ENCODE measurements around the gene RTN1.
A peak's percentile ranks its signal among the peaks of the same experiment; 100 is the strongest.

The RTN1 gene

DNA sequence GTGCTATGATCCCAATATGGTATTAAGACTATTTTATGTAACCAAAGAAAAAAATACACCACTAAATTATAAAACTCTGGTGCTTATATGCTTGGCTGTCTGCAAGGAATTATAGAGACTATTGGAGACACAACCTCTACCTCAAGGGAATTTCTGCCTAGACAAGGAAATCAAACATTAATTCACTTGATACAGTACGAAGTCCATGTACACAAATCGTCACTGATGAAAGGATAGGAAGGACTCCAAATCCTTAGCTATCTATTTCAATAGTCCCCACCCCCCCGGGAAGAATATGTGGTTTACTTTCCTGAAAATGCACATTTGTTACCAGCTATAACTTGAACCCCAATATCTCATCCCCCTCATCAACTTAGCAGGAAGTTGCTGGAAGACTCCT, 21.9 kb downstream of the RTN1 start:
- DNase-seq = no peak

DNA sequence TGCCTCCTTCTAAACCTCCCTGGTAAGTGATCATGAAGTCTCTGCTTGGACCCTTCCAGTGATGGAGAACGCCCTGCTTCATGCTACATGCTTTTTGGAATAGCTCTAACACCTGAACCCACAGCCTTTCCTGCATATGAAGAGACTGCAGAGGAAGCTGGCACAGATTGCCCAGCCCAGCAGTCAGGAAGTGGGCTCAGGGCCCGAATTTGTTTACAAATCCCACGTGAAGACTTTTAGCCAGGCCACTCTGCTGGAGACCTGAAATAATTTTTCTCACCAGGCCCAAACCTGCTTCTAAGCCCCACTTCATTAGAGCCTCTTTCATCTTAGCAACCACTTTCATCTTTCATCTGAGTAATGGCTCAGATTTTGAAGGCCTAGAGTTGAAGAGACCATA, 22.9 kb downstream of the RTN1 start:
- no peak for DNase-seq

DNA sequence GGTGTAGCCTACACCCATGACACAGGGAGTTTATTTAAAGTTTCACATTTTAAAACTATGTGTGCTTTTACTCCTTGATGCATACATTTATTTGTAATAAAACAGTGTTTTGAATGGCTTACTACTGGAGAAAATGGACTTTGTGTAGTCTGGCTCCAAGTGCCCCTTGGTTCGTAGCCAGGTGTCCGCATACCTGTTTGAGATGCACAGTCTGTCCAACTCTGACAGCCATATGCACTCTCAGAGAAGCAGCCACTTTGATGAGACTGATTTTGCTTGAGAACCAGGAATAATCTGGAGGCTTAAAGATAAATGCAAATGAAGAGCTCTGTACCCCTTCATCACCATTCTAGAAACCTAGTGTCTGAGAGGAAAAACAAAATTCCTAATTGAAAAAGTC, 24.0 kb downstream of the RTN1 start:
- DNase-seq = no peak

DNA sequence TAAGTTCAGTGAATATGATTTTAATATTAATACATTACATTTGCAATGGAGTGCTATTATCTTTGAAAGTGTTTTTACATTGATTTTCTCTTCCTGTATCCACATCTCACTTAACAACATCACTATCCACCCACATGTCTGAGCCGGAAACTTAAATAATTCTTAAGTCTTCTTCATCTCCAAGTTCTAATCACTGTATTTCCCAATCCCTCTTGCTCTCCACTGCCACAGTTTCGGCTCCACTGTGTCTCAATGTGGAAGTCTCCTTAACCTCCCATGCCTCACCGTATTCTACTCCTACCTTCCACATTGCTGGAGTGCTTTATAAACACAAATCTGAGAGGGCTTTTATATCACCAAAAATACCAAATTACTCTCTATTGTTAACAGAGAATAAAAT, 25.3 kb downstream of the RTN1 start:
- no peak for DNase-seq

DNA sequence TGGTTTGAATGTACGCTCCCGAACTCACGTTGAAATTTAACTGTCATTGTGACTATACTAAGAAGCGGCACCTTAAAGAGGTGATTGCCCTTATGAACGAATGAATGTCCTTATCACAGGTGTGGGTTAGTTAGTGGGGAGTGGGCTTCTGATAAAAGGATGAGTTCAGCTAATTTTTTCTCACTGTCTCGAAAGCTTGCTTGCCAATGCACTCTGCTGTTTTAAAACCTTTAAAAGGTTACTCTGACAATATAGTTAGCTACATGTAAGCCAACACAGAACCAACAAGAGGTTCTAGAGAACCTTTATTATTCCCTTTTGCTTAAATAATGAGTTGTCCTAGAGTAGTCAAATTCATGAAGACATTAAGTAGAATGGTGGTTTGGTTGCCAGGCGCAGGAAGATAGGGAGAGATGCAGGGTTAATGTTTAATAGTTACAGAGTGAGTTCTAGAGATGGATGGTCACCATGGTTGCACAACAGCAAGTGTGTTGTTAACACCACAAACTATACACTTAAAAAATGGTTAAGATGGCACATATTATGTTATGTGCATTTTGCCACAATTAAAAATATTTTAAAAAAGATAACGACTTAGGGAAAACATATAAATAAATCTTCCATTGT, 26.3 kb downstream of the RTN1 start:
- no peak for DNase-seq

DNA sequence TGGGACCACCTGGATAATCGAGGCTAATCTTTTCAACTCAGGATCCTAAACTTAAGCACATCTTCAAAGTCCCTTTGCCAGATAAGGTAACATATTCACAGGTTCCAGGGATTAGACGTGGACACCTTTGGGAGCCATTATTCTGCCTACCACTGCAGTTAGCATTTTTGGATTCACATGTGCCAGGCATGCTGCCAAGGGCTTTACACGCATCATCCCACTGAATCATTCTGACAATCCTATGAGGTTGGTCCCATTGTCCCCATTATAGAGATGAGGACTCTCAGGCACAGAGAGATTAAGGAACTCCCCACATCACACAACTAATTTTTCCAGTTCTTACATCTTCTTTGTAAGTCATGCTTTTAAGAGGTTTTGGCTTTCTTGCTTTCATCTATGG, 34.5 kb downstream of the RTN1 start:
- no peak for DNase-seq

DNA sequence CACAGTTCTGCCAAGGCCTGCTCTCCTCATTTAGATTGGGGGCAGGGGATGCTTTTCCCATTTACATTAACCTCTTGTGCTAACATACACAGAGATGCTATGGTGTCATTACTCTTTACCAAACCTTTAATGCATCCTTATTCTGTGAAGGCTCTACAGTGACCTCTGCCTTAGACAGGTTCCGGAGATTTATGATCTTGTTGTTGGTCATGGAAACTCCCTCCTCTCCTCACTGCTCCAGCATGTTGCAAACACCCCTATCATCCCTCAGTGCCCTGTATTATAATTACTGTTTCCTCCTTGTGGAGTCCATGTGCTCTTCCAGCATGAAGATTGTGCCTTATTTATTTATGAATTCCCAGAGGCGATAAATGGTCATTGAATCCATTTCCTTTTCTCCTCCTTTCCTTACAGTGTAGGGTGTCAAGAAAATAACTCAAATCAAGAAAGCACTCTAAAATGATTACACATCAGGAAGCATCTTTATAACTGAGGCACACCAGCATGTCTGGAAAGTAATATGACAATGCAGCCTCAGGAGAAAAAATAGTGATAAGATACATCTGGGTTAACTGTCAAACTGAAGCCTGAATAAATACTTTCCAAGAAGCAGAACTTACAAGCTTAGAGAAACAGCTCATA, 37.8 kb downstream of the RTN1 start:
- no peak for DNase-seq

DNA sequence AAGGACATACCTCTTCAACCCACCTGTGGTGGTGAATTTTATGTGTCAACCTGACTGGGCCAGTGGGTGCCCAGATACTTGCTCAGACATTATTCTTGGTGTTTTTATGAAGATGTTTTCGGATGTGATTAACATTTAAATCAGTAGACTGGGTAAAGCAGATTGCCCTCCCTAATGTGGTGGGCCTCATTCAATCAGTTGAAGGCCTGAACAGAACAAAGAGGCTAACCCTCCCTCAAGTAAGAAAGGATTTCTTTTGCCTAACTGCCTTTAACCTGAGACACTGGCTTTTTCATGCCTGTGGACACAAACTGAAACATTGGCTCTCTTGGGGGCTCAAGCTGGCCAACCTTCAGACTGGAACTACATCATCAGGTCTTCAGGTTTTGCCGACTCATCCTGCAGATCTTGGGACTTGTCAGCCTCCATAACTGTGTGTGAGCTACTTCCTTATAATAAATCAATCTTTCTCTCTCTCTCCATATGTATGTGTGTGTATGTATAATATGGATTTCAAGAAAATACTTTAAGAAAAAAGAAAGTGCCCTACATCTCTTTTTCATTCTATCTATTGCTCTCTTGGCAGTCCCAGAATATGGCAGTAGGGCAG, 39.4 kb downstream of the RTN1 start:
- DNase-seq = no peak

DNA sequence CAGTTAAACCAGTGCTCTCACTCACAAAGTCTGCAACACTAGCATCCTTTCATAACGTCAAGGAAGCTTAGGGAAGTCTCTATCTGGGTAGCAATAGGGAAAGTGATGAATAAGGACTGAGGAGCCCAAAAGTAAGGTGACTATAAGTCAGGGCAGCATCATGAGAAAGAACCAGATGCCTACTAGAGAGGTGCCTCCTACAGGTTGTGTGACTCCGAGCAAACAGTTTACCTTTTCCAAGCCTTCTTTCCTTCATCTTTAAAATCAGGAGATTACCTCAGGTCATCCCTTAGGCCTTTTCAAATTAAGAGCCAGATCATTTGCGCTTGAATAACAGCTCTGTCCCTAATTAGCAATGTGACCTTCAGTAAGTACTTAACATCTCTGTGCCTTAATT, 40.2 kb downstream of the RTN1 start:
- no peak for DNase-seq

DNA sequence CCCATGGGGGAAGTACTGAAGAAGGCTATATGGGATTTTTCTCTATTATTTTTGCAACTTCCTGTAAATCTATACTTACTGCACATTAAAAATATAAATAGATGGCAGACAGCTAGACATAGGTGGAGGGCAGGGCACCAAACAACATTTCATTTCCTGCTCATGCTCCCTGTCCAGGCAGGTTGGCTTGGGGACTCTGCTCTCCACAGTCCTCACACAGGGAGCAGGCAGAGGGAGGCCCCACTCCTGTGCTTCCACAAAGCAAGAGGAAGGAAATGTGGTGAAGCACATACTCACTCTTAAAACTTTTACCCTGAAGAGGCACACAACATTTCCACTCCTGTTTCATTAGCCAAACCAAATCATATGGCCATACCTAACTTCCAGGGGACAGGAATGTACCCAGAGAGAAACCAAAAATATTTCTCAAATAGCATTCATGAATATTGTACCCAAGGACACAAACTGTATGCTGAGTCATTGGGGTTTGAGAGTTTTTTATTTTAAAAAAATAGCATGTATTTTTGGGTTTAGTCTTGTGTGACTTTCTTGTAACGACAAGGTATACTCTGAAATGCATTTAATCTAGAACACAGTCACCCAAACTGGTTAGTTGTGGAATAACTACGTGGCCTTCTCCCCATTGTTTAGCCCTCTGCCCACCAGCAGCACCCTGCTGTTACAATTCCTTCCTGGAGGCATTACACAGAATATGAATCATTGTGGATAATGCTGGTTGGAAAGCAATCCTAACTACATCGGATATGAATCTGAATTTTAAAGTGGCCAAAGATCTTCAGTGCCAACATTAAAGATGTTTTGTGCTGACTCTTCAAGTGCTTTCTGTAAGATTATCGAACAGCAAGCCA, 40.9 kb downstream of the RTN1 start:
- DNase-seq = no peak

DNA sequence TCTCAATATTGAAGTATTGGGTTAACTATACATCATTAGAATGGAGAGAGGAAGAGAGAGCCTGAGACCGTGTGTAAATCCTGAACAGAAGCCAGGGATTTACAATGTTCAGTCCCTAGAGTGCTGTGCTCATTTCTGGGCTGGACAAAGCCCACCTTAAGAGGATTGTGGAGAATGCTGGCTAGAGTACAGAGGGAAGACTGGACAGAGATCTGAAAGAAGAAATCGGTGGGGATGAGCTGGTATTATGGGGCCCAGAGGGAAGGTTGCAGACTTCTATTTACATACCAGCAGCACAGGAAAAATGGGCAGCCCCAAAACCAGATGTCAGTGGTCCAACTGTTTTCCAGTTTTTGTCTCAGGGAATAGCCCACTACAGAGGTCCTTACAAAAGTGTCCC, 42.3 kb downstream of the RTN1 start:
- no peak for DNase-seq

DNA sequence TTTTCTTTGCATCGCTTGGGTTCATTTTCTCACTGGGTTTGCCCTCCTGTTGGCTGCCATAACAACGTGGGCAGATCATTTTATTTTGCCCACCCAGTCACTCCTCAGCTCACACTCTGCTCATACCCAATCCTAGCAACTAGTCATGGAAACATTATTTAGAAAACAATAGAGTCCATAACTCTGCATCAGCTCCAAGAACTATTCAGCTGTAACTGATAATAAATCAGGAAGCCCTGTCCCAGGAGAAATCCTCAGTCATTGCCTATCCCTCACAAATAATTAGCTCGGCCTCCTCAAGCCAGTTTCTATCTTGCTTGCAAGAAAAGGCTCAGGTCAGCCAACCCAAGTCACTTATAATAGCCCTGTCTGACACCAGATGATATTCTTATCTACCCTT, 43.2 kb downstream of the RTN1 start:
- DNase-seq = no peak

DNA sequence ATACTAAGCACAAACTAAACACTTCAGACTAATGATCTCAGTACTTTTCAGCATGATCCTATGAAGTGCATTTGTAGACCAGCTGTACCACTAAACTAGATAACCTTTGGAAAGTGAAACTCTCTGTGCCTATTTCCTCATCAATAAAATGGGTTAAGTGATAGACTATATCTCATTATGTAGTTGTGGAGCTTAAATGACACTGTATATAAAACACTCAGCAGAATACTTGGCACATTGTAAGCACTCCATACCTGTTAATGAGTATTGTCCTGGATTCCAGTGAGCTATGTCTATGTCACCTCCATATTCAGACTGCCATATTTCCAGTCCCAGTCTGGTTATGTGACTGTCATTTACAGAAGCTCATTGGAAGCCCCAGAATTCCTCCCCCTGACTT, 44.4 kb downstream of the RTN1 start:
- DNase-seq = no peak

DNA sequence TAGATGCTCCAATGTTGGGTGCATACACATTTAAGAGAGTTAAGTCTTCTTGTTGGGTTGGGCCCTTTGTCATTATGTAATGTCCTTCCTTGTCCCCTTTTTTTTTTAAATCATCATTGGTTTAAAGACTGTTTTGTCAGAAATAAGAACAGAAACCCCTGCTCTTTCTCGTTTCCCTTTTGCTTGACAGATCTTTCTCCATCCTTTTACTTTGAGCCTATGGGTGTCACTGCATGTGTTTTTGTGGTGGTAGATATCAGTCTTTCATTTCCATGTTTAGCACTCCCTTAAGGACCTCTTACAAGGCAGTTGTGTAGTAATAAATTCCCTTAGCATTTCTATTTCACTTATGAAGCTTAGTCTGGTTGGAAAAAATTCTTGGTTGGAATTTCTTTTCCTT, 47.4 kb downstream of the RTN1 start:
- DNase-seq = no peak

DNA sequence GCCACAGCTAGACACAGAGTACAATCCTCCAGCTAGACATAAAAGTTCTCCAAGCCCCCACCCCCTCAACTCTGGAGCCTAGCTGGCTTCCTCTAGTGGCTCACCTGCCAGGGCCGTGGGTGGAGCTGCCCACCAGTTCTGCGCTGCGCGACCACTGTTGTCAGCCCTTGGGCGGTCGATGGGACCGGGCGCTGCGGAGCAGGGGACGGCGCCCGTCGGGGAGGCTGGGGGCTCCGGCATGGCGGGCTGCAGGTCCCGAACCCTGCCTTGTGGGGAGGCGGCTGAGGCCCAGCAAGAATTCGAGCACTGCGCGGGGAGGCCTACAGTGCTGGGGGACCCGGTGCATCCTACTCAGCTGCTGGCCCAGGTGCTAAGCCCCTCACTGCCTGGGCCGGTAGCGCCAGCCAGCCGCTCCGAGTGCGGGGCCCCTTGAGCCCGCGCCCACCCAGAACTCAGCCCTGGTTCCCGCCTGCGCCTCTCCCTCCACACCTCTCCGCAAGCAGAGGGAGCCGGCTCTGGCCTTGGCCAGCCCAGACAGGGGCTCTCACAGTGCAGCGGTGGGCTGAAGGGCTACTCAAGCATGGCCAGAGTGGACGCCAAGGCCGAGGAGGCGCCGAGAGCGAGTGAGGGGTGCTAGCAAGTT, 51.0 kb downstream of the RTN1 start:
- no peak for DNase-seq

DNA sequence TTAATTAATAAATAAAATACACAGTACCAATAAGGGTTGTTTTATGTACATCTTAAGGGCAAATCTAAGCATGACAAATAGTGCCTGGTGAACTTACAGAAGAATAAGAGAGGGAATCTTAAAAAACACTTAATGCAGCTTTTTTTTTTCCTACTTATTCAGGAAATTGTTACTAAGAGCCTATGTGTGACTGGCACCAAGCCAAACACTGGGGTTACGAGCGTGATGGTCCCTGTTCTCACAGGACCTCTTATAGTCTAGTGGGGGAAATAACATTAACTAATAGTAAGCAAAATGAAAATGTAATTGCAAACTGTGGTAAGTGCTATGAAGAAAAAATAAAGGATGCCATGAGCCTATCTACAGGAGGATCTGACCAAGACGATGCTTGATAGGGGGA, 53.6 kb downstream of the RTN1 start:
- DNase-seq = no peak

DNA sequence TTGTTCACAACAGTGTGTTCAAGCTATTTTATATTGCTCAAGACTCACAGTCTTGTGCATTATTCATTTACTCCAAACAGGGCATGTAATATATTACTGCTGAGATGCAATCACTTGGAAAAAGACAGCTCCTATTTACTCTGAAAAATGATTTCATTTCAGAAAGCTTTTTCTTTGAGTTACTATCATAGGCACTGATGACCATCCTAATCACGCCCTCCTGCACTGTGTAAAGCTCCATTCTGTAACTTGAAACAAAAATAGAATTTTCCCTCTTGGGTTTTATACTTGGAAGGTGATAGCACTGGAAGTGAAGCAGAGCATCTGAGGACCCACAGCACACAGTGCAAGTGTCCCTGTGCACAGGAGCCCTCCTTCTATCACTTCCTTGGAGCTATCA, 55.6 kb downstream of the RTN1 start:
- no peak for DNase-seq

DNA sequence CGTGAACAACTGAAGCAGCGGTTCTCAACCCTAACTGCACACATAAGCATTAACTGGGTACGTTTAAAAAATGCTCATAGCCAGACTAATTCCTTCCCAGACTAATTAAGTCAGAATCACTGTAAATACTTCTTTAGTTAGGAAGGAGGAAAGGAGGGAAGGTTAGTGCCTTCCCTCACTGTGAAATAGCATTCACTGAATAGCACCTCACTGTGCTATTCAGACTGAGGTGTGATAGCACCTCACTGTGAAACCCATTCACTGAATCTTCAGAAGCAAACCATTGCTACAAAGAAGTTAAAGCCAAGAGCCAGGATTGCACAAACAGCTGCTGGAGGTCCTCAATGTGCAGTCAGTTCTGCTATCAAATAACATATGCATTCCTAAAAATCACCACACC, 58.8 kb downstream of the RTN1 start:
- DNase-seq = no peak

DNA sequence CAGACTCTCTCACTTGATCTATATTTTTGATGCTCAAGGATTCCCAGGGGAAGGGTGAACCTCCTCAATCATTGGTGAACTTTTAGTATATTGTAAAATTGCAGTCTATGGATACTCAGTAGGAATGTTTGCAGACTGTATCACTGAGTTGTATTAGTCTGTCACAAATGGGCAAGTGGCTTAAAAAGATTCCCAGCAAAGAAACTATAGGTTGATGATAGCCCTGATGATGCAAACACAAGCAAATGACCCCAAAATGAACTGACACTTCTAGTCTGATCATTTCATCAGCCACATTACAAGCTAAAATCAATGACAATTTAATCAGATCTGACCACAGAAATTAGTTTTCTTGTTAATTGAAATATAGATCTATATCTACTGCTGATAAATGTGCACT, 59.5 kb downstream of the RTN1 start:
- no peak for DNase-seq

DNA sequence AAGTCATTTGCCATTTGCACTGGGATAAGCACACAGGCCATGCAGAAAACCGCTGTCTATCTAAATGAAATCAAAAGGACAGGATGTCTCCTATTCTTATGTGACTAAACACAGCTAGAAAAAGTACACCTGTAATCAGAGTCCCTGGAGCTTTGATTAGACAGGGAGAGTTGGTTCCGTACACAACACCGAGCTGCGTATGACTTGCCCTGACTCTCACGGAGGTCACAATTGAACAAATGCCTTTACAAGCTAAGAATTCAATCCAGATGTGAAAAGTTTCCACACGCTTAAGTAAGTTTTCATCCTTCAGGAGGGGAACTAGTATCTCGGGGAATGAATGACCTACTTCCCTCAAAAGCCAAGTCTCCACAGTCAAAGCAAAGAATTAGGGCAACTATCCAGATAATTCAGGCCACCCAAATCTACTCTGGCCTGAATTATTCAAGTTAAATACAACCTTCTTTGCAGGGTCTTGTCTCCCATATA, 67.5 kb downstream of the RTN1 start:
- DNase-seq = no peak

DNA sequence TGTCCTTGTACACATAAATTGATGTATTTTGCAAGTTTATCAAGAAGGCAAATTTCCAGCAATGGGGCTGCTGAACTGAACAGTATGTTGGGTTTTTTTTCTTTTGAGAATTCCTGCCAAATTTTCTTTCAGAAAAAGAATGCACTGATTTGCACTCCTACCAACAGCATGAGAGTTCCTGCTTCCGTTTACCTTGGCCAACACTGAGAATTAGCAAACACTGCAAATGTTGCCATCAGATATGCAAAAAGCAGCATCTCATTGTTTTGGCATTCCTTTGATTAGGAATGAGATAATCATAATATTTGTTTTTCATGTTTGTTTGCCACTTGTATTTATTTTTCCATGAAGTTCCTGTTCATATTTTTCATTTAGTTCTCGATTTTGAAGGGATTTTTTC, 82.4 kb downstream of the RTN1 start:
- peak; percentile 3 for DNase-seq

DNA sequence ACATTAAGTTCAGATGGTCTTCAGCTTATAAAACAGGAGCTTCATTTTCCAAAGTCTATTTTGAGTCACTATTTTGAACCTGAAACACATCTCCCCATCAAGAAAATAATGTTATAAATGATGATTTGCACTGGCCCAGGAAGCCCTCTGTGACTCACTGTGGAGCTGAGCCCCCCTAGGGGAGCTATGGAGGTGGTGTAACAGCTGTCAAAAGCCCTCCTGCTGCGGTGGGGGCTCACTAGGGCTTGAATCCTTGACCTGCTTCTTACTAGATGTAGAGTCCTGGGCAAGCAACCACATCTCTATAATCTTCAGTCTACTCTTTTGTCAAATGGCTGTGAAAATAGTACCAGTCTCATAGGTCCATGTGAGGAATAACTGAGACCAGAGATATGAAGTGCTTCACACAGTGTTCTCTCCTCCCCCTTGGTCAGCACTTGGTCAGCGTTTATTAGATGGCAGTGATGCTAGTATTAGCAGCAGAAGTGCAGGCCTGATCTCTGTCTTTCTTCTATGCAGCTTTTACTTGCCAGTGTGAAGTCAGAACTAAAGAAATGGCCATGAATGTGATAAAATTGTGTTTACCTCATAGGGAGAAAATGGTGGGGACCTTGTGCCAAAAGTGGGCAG, 83.4 kb downstream of the RTN1 start:
- no peak for DNase-seq

DNA sequence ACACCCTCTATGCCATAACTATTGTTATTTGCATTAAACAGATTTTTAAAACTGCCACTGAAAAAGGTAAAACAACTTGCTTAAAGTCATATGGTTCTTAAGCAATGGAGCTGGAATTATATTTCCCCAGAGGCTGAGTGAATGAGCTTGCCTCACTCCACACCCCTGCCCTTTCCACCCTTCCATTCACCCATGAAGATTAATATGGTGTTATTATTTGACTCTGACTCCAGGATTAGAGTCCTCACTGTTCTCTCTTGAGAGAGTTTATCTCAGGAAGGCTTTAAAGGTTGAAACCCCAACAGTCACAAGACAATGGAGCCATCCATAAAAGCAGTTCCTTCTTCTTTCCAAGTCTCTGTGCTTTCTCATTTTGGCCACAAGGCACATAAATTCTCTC, 84.9 kb downstream of the RTN1 start:
- DNase-seq = no peak

Data from NCI-H446 treated with DMSO at 0.1 percent for 48 hours (cell line).